K562 (cell line): ENCODE results near the gene DAPK3. TPM values are rescaled to one million over a fixed set of nuclear protein-coding genes. Genes with fewer than 3 reads are reported as not detected.

Source experiments
- CAMTA2 ChIP-seq: fragments of 250-450 bp; sonication (Bioruptor Pico); conservative IDR thresholded peaks from 2 replicates; pipeline ENCODE4 v1.5.1; 2022
- CBFA2T3 ChIP-seq: fragments of 450-650 bp; IDR thresholded peaks from 2 replicates; pipeline ENCODE4 v1.6.1; 2017
- CHD4 ChIP-seq: fragments of 200-600 bp; sonication (generic); IDR thresholded peaks from 3 replicates; pipeline ENCODE4 v1.6.1; 2012; ENCODE audit warnings: low read depth, mild to moderate bottlenecking, mixed read lengths, low read length, inconsistent platforms; ENCODE audit not compliant: insufficient read depth, insufficient replicate concordance, poor library complexity, severe bottlenecking
- ELF2 ChIP-seq: fragments of 250-450 bp; sonication (Bioruptor Pico); IDR thresholded peaks from 2 replicates; pipeline ENCODE4 v1.5.0; 2021; ENCODE audit warnings: mild to moderate bottlenecking
- FOS ChIP-seq: IDR thresholded peaks from 3 replicates; pipeline ENCODE4 v1.6.1; 2011; ENCODE audit not compliant: insufficient read length; ENCODE audit errors: extremely low read depth
- FOXP4 ChIP-seq: sonication (generic); formaldehyde crosslinking; IDR thresholded peaks from 2 replicates; pipeline ENCODE4 v1.8.0; 2022; ENCODE audit warnings: mild to moderate bottlenecking, missing genetic modification reagents, borderline replicate concordance
- GATAD2A ChIP-seq: fragments of 450-650 bp; IDR thresholded peaks from 2 replicates; pipeline ENCODE4 v1.6.1; 2017
- HCFC1 ChIP-seq: IDR thresholded peaks from 2 replicates; pipeline ENCODE4 v1.6.1; 2012; ENCODE audit warnings: low read depth, low read length, improper control_type of control experiment
- NEUROD1 ChIP-seq: fragments of 150-350 bp; IDR thresholded peaks from 2 replicates; pipeline ENCODE4 v1.6.1; 2014; ENCODE audit warnings: borderline replicate concordance, low read length, low read depth; ENCODE audit not compliant: partially characterized antibody
- NFIC ChIP-seq: fragments of 450-650 bp; IDR thresholded peaks from 2 replicates; pipeline ENCODE4 v1.6.1; 2017; ENCODE audit warnings: mild to moderate bottlenecking, inconsistent platforms
- POLR3A ChIP-seq: IDR thresholded peaks from 2 replicates; pipeline ENCODE4 v1.6.1; 2011; ENCODE audit warnings: borderline replicate concordance, mild to moderate bottlenecking, moderate library complexity; ENCODE audit not compliant: insufficient read length, insufficient read depth; ENCODE audit errors: extremely low read depth
- REST ChIP-seq, 2 experiments: fragments of 450-650 bp; formaldehyde crosslinking in 1 of 2; IDR thresholded peaks; 2 replicates each; pipeline versions ENCODE4 v1.4.0 to v1.6.1; 2014 to 2020; ENCODE audit warnings: mild to moderate bottlenecking in 2 of 2, borderline replicate concordance in 1 of 2, low read depth in 1 of 2
- RFX7 ChIP-seq: fragments of 250-450 bp; sonication (Bioruptor Pico); IDR thresholded peaks from 2 replicates; pipeline ENCODE4 v1.5.1; 2021; ENCODE audit warnings: mild to moderate bottlenecking
- TFAP4 ChIP-seq: sonication (generic); formaldehyde crosslinking; IDR thresholded peaks from 2 replicates; pipeline ENCODE4 v1.8.0; 2022; ENCODE audit warnings: missing genetic modification reagents, mild to moderate bottlenecking, moderate library complexity, borderline replicate concordance
- ZNF707 ChIP-seq: fragments of 250-450 bp; sonication (Bioruptor Pico); conservative IDR thresholded peaks from 2 replicates; pipeline ENCODE4 v1.8.0; 2022; ENCODE audit warnings: inconsistent platforms, mild to moderate bottlenecking, moderate library complexity
- ZSCAN32 ChIP-seq: fragments of 450-650 bp; formaldehyde crosslinking; IDR thresholded peaks from 2 replicates; pipeline ENCODE4 v1.4.0; 2020; ENCODE audit warnings: mild to moderate bottlenecking, moderate library complexity
- polyA plus RNA-seq, 8 experiments: library from polyadenylated mRNA; depleted of rRNA in 4 of 8; stranded (reverse) in 5 of 8; unstranded in 3 of 8; fragments of >200 nt; fragmentation: Nextera tagmentation in 2 of 8; fragmentation: Illumina TruSeq in 1 of 8; extraction: Ambion mirVana in 2 of 8; extraction: Trizol in 1 of 8; gene quantifications; 2 replicates each; pipeline versions ENCODE4 v1.2.1 to v1.2.3, GENCODE V29; 2011 to 2014; ENCODE audit warnings: inconsistent platforms in 1 of 8, missing spikeins in 1 of 8
- total RNA-seq, 7 experiments: library from RNA; depleted of rRNA in 6 of 7; stranded (reverse); fragments of >200 nt in 6 of 7; fragmentation: Illumina TruSeq in 2 of 7; extraction: Trizol in 2 of 7; gene quantifications; 2 replicates each; pipeline versions ENCODE4 v1.2.1 to v1.2.3, GENCODE V29; 2011 to 2021; ENCODE audit warnings: low replicate concordance in 1 of 7

The DAPK3 gene
- total and polyA plus RNA-seq, 9 of the 15 experiments (the other 6 are each of a cell fraction or from before 2014, with no cell fraction given), result 0.14 to 63.4 (median 25.0) TPM

- TF ChIP-seq TFAP4 (CRISPR knock-in tag) (peak; percentile 95), ELF2 (0 out of 2 replicates have a peak, but pooled peaks have one; percentile 59), HCFC1 (peak; percentile 42; the same call in 1 of the 2 replicates), NFIC (no peak), REST (IDR thresholded peaks at IDR 0.05; ENCODE audit: borderline replicate concordance) (peak; percentile 90), REST (CRISPR knock-in tag; IDR thresholded peaks at IDR 0.05; ENCODE audit: low read depth) (peak; percentile 64; the same call in 1 of the 2 replicates), CBFA2T3 (no peak; the same call in 1 of the 2 replicates), RFX7 (CRISPR knock-in tag) (no peak), POLR3A (no peak), FOS (peak; percentile 31), ZSCAN32 (CRISPR knock-in tag) (no peak), CAMTA2 (0 out of 2 replicates have a peak, but pooled peaks have one; percentile 29), NEUROD1 (peak; percentile 77), GATAD2A (no peak; the same call in none of the 2 replicates), ZNF707 (CRISPR knock-in tag) (no peak), CHD4 (no peak), FOXP4 (CRISPR knock-in tag) (no peak)
Measured at GRCh38 chr19:4007021-4007835, 36.3 kb upstream of the DAPK3 start, which contains the start of gene PIAS4 (continued).
